Measurements from ENCODE around the gene RHBG. TPM values are rescaled to one million over a fixed set of nuclear protein-coding genes. Genes with fewer than 3 reads are reported as not detected.

RHBG gene
- total and polyA plus RNA-seq, 11 donors = 0.29 TPM; not detected in 10

DNA sequence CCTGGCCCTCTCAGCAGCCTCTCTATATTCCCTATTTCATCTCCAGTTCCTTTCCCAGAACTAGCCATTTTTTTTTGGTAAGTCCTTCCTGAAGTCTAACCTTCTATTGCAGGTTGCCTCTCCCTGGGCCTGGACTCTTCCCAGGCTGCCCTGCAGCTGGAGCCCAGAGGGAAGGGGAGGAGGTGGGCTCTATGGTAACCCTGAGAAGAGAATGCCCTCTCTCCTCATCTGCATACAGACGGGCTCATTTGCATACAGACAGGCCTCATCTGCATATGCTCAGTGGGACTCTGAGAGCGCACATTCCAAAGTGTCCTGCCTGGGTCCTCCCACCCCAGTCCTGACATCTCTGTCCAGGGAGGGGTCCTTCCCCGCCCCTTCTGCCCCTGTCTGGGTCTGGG is 32.7 kb downstream of the RHBG start:
- Histone ChIP-seq H3K27ac (no peak overlapping the region), H3K27me3 (peaks cover 0 to 52% (median 16%) of the 10 kb centered on the region in 9 donors), H3K9me3 (no peaks in the 10 kb centered on the region), H3K4me1 (no peaks in the 10 kb centered on the region), H3K36me3 (no peaks in the 10 kb centered on the region), H3K4me3 (no peak overlapping the region)
- intact Hi-C loops (cut with DNase I) = no loop called here
- no peak for ATAC-seq
- 51 to 64% (median 57%) methylated on average over 3 of the region's 3 CpGs for WGBS, 4 donors
- no peak for TF ChIP-seq POLR2A (IDR thresholded peaks at IDR 0.05)
- TF ChIP-seq, protein P1, sequence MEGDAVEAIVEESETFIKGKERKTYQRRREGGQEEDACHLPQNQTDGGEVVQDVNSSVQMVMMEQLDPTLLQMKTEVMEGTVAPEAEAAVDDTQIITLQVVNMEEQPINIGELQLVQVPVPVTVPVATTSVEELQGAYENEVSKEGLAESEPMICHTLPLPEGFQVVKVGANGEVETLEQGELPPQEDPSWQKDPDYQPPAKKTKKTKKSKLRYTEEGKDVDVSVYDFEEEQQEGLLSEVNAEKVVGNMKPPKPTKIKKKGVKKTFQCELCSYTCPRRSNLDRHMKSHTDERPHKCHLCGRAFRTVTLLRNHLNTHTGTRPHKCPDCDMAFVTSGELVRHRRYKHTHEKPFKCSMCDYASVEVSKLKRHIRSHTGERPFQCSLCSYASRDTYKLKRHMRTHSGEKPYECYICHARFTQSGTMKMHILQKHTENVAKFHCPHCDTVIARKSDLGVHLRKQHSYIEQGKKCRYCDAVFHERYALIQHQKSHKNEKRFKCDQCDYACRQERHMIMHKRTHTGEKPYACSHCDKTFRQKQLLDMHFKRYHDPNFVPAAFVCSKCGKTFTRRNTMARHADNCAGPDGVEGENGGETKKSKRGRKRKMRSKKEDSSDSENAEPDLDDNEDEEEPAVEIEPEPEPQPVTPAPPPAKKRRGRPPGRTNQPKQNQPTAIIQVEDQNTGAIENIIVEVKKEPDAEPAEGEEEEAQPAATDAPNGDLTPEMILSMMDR (IDR thresholded peaks at IDR 0.05) = no peak
- no peak for DNase-seq

GRCh38 chr1:156402331-156403020 is 33.5 kb downstream of the RHBG start:
- no peaks in the 10 kb centered on the region for H3K4me1 ChIP-seq
- 46 to 55% (median 48%) methylated on average over 8 of the region's 8 CpGs for WGBS, 4 donors
- DNase-seq = no peak
- no peak overlapping the region for H3K4me3 ChIP-seq
- H3K27ac ChIP-seq = no peak overlapping the region
- H3K36me3 ChIP-seq = no peaks in the 10 kb centered on the region
- TF ChIP-seq, protein P1 (IDR thresholded peaks at IDR 0.05) = no peak
- TF ChIP-seq POLR2A (IDR thresholded peaks at IDR 0.05) = no peak
- H3K9me3 ChIP-seq = no peaks in the 10 kb centered on the region
- ATAC-seq = no peak
- intact Hi-C loops (cut with DNase I) = no loop called here
- H3K27me3 ChIP-seq = peaks cover 0 to 60% (median 24%) of the 10 kb centered on the region in 9 donors

- 64 to 77% (median 72%) methylated on average over 5 of the region's 5 CpGs for WGBS, 4 donors
- DNase-seq (no peak), ATAC-seq (no peak)
- Histone ChIP-seq H3K27me3 (peaks cover 0 to 79% (median 30%) of the 10 kb centered on the region in 9 donors), H3K9me3 (no peaks in the 10 kb centered on the region), H3K4me3 (no peak overlapping the region), H3K27ac (no peak overlapping the region), H3K36me3 (no peaks in the 10 kb centered on the region), H3K4me1 (no peaks in the 10 kb centered on the region)
- no peak for TF ChIP-seq POLR2A (IDR thresholded peaks at IDR 0.05)
- TF ChIP-seq, protein P1 (IDR thresholded peaks at IDR 0.05) = no peak
- intact Hi-C loops (cut with DNase I) = no loop called here
Observed at GRCh38 chr1:156405670-156406069, 36.7 kb downstream of the RHBG start.

DNA sequence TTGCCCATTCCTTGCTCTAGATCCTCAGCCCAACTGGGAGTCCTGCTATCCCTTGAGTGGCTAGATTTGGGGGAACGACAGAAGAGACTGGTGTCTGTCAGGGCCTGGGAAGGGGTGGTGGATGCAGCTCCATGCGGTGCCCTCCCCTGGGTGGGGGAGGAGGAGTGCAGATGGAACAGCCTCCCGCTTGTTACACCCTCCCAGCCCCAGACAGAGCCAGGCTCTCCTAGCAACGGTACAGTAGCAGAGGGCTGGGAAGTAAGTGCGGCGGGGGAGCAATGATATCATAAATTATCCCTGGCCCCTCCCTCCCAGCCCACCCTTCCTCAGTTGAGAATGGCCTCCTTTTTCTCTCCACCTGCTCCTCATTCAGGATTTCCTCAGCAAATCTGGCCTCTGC is 37.2 kb downstream of the RHBG start:
- 50 to 59% (median 54%) methylated on average over 6 of the region's 6 CpGs for WGBS, 4 donors
- ATAC-seq = no peak

More for the DNA sequence above, 37.2 kb downstream of the RHBG start:
- no peaks in the 10 kb centered on the region for H3K9me3 ChIP-seq
- DNase-seq = no peak
- no peaks in the 10 kb centered on the region for H3K4me1 ChIP-seq
- intact Hi-C loops (cut with DNase I) = no loop called here
- H3K4me3 ChIP-seq = no peak overlapping the region
- H3K27me3 ChIP-seq = peaks cover 0 to 80% (median 30%) of the 10 kb centered on the region in 9 donors
- TF ChIP-seq, protein P1 (IDR thresholded peaks at IDR 0.05) = no peak
- no peak for TF ChIP-seq POLR2A (IDR thresholded peaks at IDR 0.05)
- H3K27ac ChIP-seq = no peak overlapping the region
- no peaks in the 10 kb centered on the region for H3K36me3 ChIP-seq
